Activated T-helper 2 cell treated with anti-CD3 and anti-CD28 coated beads, Interferon-gamma antibody, Interleukin-2, Interleukin-4, amounts not matched to agents 10 μg/mL and 5 μg/mL and 100 μg/mL, durations not matched to agents 14 hours and 24 hours and 36 hours (primary cell): ENCODE results near the gene PITPNC1. TPM values are rescaled to one million over a fixed set of nuclear protein-coding genes. Genes with fewer than 3 reads are reported as not detected.
A peak's percentile ranks its signal among the peaks of the same experiment; 100 is the strongest.

Experiments
- DNase-seq: peaks from one replicate; pipeline ENCODE4 v3.0.0; 2021; ENCODE audit warnings: low spot score
- H3K27ac Mint-ChIP-seq: one replicate; pipeline ENCODE4 v1.8.0; 2021; ENCODE audit warnings: mixed read lengths
- H3K27me3 Mint-ChIP-seq: one replicate; pipeline ENCODE4 v1.8.0; 2021; ENCODE audit warnings: low read depth, mixed read lengths
- H3K36me3 Mint-ChIP-seq: one replicate; pipeline ENCODE4 v1.8.0; 2021; ENCODE audit warnings: low read depth, mixed read lengths
- H3K4me1 Mint-ChIP-seq: one replicate; pipeline ENCODE4 v1.8.0; 2021; ENCODE audit warnings: low read depth, mixed read lengths
- H3K4me3 Mint-ChIP-seq: one replicate; pipeline ENCODE4 v1.8.0; 2021; ENCODE audit warnings: low read depth, mild to moderate bottlenecking, moderate library complexity, mixed read lengths
- H3K9me3 Mint-ChIP-seq: one replicate; pipeline ENCODE4 v1.8.0; 2021; ENCODE audit warnings: mixed read lengths
- intact Hi-C: fragments of 100-400 bp; cut with micrococcal nuclease; formaldehyde crosslinking; loops from one replicate; pipeline ENCODE4 v1.15.1; 2023
- total RNA-seq: library from RNA; stranded (reverse); gene quantifications from 2 replicates; pipeline ENCODE4 v1.2.3, GENCODE V29; 2022

PITPNC1 gene
- total RNA-seq, 1 donor from 2014 or later = 11.2 TPM

GRCh38 chr17:67431249-67432015, 54.4 kb downstream of the PITPNC1 start:
- no peak for DNase-seq
- Mint-ChIP-seq H3K27ac (peak overlapping the region; percentile 73), H3K9me3 (no peaks in the 10 kb centered on the region), H3K27me3 (peaks cover 4% of the 10 kb centered on the region), H3K36me3 (no peaks in the 10 kb centered on the region), H3K4me3 (peak overlapping the region; percentile 5), H3K4me1 (peaks cover 43% of the 10 kb centered on the region)
- intact Hi-C loops = loop anchor here (1.0 to 2.0 kb wide), 5 partner anchors 10 to 65 kb away; partner anchors contain the start of gene PSMD12

- no peaks in the 10 kb centered on the region for H3K36me3 Mint-ChIP-seq
- peaks cover 49% of the 10 kb centered on the region for H3K4me1 Mint-ChIP-seq
- no peaks in the 10 kb centered on the region for H3K27me3 Mint-ChIP-seq
- no peak overlapping the region for H3K4me3 Mint-ChIP-seq
- intact Hi-C loops = no loop called here
- no peak for DNase-seq
- no peak overlapping the region for H3K27ac Mint-ChIP-seq
- H3K9me3 Mint-ChIP-seq = no peaks in the 10 kb centered on the region
Measured at GRCh38 chr17:67433248-67433924, 56.3 kb downstream of the PITPNC1 start.

GRCh38 chr17:67434061-67434525, 57.0 kb downstream of the PITPNC1 start:
- Mint-ChIP-seq H3K36me3 (no peaks in the 10 kb centered on the region), H3K9me3 (no peaks in the 10 kb centered on the region), H3K27me3 (no peaks in the 10 kb centered on the region), H3K27ac (no peak overlapping the region), H3K4me3 (no peak overlapping the region), H3K4me1 (peaks cover 53% of the 10 kb centered on the region)
- DNase-seq = no peak
- intact Hi-C loops = no loop called here

- Mint-ChIP-seq H3K36me3 (no peaks in the 10 kb centered on the region), H3K4me1 (peaks cover 59% of the 10 kb centered on the region), H3K9me3 (no peaks in the 10 kb centered on the region), H3K27ac (peak overlapping the region; percentile 52), H3K4me3 (peak overlapping the region; percentile 18), H3K27me3 (no peaks in the 10 kb centered on the region)
- DNase-seq = peak; percentile 55
- intact Hi-C loops = no loop called here
Measured at GRCh38 chr17:67435122-67435521, 58.0 kb downstream of the PITPNC1 start.

GRCh38 chr17:67435786-67436185, 58.7 kb downstream of the PITPNC1 start:
- Mint-ChIP-seq H3K27me3 (no peaks in the 10 kb centered on the region), H3K4me1 (peaks cover 58% of the 10 kb centered on the region), H3K4me3 (no peak overlapping the region), H3K9me3 (no peaks in the 10 kb centered on the region), H3K36me3 (no peaks in the 10 kb centered on the region), H3K27ac (no peak overlapping the region)
- no peak for DNase-seq
- intact Hi-C loops = no loop called here

- intact Hi-C loops = no loop called here
- Mint-ChIP-seq H3K9me3 (no peaks in the 10 kb centered on the region), H3K4me1 (peaks cover 60% of the 10 kb centered on the region), H3K36me3 (no peaks in the 10 kb centered on the region), H3K4me3 (no peak overlapping the region), H3K27me3 (no peaks in the 10 kb centered on the region), H3K27ac (no peak overlapping the region)
- DNase-seq = no peak
Measured at GRCh38 chr17:67436233-67436632, 59.2 kb downstream of the PITPNC1 start.

GRCh38 chr17:67438667-67439066, 61.6 kb downstream of the PITPNC1 start:
- H3K4me3 Mint-ChIP-seq = no peak overlapping the region
- intact Hi-C loops = no loop called here
- no peaks in the 10 kb centered on the region for H3K9me3 Mint-ChIP-seq
- H3K27ac Mint-ChIP-seq = no peak overlapping the region
- peaks cover 5% of the 10 kb centered on the region for H3K36me3 Mint-ChIP-seq
- no peak for DNase-seq
- H3K27me3 Mint-ChIP-seq = no peaks in the 10 kb centered on the region
- peaks cover 54% of the 10 kb centered on the region for H3K4me1 Mint-ChIP-seq

GRCh38 chr17:67439269-67439668, 62.2 kb downstream of the PITPNC1 start:
- H3K9me3 Mint-ChIP-seq = no peaks in the 10 kb centered on the region
- peaks cover 51% of the 10 kb centered on the region for H3K4me1 Mint-ChIP-seq
- H3K36me3 Mint-ChIP-seq = peaks cover 5% of the 10 kb centered on the region
- H3K4me3 Mint-ChIP-seq = no peak overlapping the region
- no peaks in the 10 kb centered on the region for H3K27me3 Mint-ChIP-seq
- no peak for DNase-seq
- intact Hi-C loops = no loop called here
- H3K27ac Mint-ChIP-seq = no peak overlapping the region

- Mint-ChIP-seq H3K27me3 (no peaks in the 10 kb centered on the region), H3K9me3 (no peaks in the 10 kb centered on the region), H3K27ac (peak overlapping the region; percentile 98), H3K36me3 (peaks cover 5% of the 10 kb centered on the region), H3K4me1 (peaks cover 45% of the 10 kb centered on the region), H3K4me3 (peak overlapping the region; percentile 22)
- intact Hi-C loops = loop anchor here (1.0 kb wide), 2 partner anchors 9 to 13 kb away; no protein-coding TSS in a partner anchor
- no peak for DNase-seq
Measured at GRCh38 chr17:67440277-67441051, 63.4 kb downstream of the PITPNC1 start.

GRCh38 chr17:67441052-67441895, 64.2 kb downstream of the PITPNC1 start:
- no peaks in the 10 kb centered on the region for H3K9me3 Mint-ChIP-seq
- H3K27ac Mint-ChIP-seq = peak overlapping the region; percentile 98
- H3K4me3 Mint-ChIP-seq = peak overlapping the region; percentile 82
- peak; percentile 65 for DNase-seq
- intact Hi-C loops = loop anchor here (1.0 kb wide), 2 partner anchors 10 to 12 kb away; no protein-coding TSS in a partner anchor
- peaks cover 39% of the 10 kb centered on the region for H3K4me1 Mint-ChIP-seq
- H3K36me3 Mint-ChIP-seq = peaks cover 5% of the 10 kb centered on the region
- no peaks in the 10 kb centered on the region for H3K27me3 Mint-ChIP-seq

GRCh38 chr17:67441896-67442219, 64.8 kb downstream of the PITPNC1 start:
- H3K27me3 Mint-ChIP-seq = no peaks in the 10 kb centered on the region
- H3K4me1 Mint-ChIP-seq = peaks cover 35% of the 10 kb centered on the region
- peak overlapping the region; percentile 98 for H3K27ac Mint-ChIP-seq
- H3K4me3 Mint-ChIP-seq = peak overlapping the region; percentile 82
- intact Hi-C loops = loop anchor here (1.0 kb wide), 2 partner anchors 11 kb away; no protein-coding TSS in a partner anchor
- no peaks in the 10 kb centered on the region for H3K9me3 Mint-ChIP-seq
- peaks cover 5% of the 10 kb centered on the region for H3K36me3 Mint-ChIP-seq
- no peak for DNase-seq
